SK-N-SH (cell line): ENCODE data around the gene COMMD8. TPM values are rescaled to one million over a fixed set of nuclear protein-coding genes. Genes with fewer than 3 reads are reported as not detected.

Experiments
- CTCF ChIA-PET: fragments of 300-600, 350-600 bp; formaldehyde crosslinking; extraction: SDS; loops from one replicate; lab custom pipeline; 2021; lab: Yijun Ruan, JAX
- POLR2A ChIA-PET: fragments of 350-600 bp; sonication (Branson Sonifier 250); formaldehyde crosslinking; extraction: SDS; loops from one replicate; lab custom pipeline; 2020; ENCODE audit warnings: antibody characterized with exemption, inconsistent platforms; lab: Yijun Ruan, JAX
- DNase-seq: peaks from one replicate; pipeline ENCODE4 v3.0.0; 2012
- H2AFZ ChIP-seq: fragments of 200-600 bp; sonication (generic); 2 replicates; pipeline ENCODE4 v1.8.1; 2016; ENCODE audit warnings: antibody characterized with exemption, mild to moderate bottlenecking, low read depth
- H3F3A ChIP-seq: fragments of 200-600 bp; sonication (generic); replicated peaks from 2 replicates; pipeline ENCODE3; 2016; ENCODE audit warnings: antibody characterized with exemption, mild to moderate bottlenecking; ENCODE audit not compliant: insufficient read depth
- H3K27ac ChIP-seq, 2 experiments: fragments of 200-500 bp in 1 of 2; fragments of 200-600 bp in 1 of 2; sonication (Bioruptor generic) in 1 of 2; sonication (generic), shearing (Covaris generic) in 1 of 2; 2 replicates each; pipeline versions ENCODE4 v1.5.1 to v1.6.1; 2014 to 2016; ENCODE audit warnings: low read depth in 2 of 2, inconsistent platforms in 1 of 2, low read length in 1 of 2, mild to moderate bottlenecking in 1 of 2, mixed read lengths in 1 of 2
- H3K27me3 ChIP-seq: fragments of 200-600 bp; sonication (generic), shearing (Covaris generic); 2 replicates; pipeline ENCODE4 v1.6.1; 2016; ENCODE audit warnings: mixed run types; ENCODE audit not compliant: insufficient read depth
- H3K36me3 ChIP-seq, 2 experiments: fragments of 200-500 bp in 1 of 2; fragments of 200-600 bp in 1 of 2; sonication (Bioruptor generic) in 1 of 2; sonication (generic) in 1 of 2; replicated peaks in 1 of 2; 2 replicates each; pipeline versions ENCODE3 to v1.5.1; 2014 to 2016; ENCODE audit warnings: low read length in 1 of 2, mild to moderate bottlenecking in 1 of 2; ENCODE audit not compliant: insufficient read depth in 2 of 2, control insufficient read depth in 1 of 2
- H3K4me1 ChIP-seq, 2 experiments: fragments of 200-500 bp in 1 of 2; fragments of 200-600 bp in 1 of 2; sonication (Bioruptor generic) in 1 of 2; sonication (generic), shearing (Covaris generic) in 1 of 2; 2 replicates each; pipeline versions ENCODE4 v1.5.1 to v1.6.1; 2014 to 2016; ENCODE audit warnings: low read depth in 1 of 2, low read length in 1 of 2, mixed run types in 1 of 2; ENCODE audit not compliant: insufficient read depth in 2 of 2, control insufficient read depth in 1 of 2
- H3K4me2 ChIP-seq: fragments of 200-600 bp; sonication (generic), shearing (Covaris generic); 2 replicates; pipeline ENCODE4 v1.6.1; 2017; ENCODE audit warnings: mixed run types
- H3K4me3 ChIP-seq, 2 experiments: fragments of 200-500 bp in 1 of 2; fragments of 200-600 bp in 1 of 2; sonication (Bioruptor generic) in 1 of 2; sonication (generic), shearing (Covaris generic) in 1 of 2; 2 replicates each; pipeline versions ENCODE4 v1.5.1 to v1.8.1; 2014 to 2016; ENCODE audit warnings: low read depth in 2 of 2, inconsistent platforms in 1 of 2, low read length in 1 of 2, mild to moderate bottlenecking in 1 of 2, mixed read lengths in 1 of 2, moderate library complexity in 1 of 2
- H3K79me2 ChIP-seq: fragments of 200-600 bp; sonication (generic); 2 replicates; pipeline ENCODE4 v1.8.1; 2017; ENCODE audit warnings: mild to moderate bottlenecking; ENCODE audit not compliant: insufficient read depth
- H3K9ac ChIP-seq: fragments of 200-600 bp; sonication (generic); 2 replicates; pipeline ENCODE4 v1.6.1; 2017; ENCODE audit warnings: mixed run types
- H3K9me2 ChIP-seq: fragments of 200-600 bp; sonication (generic); 2 replicates; pipeline ENCODE4 v1.6.1; 2017; ENCODE audit warnings: mixed run types
- H3K9me3 ChIP-seq: fragments of 200-600 bp; sonication (generic); 2 replicates; pipeline ENCODE4 v1.6.1; 2017; ENCODE audit warnings: mixed run types, mild to moderate bottlenecking, moderate library complexity
- H4K20me1 ChIP-seq: fragments of 200-600 bp; sonication (generic); 2 replicates; pipeline ENCODE4 v1.6.1; 2017; ENCODE audit warnings: mild to moderate bottlenecking, mixed run types; ENCODE audit not compliant: insufficient read depth
- ELF1 ChIP-seq: IDR thresholded peaks from 2 replicates; pipeline ENCODE4 v1.4.0; 2012
- EP300 ChIP-seq, 2 experiments: IDR thresholded peaks; 2 replicates each; pipeline versions ENCODE4 v1.4.0 to v1.6.1; 2012; ENCODE audit warnings: borderline replicate concordance in 1 of 2, low read depth in 1 of 2, low read length in 1 of 2
- FOXJ3 ChIP-seq: sonication (generic); formaldehyde crosslinking; IDR thresholded peaks from 2 replicates; pipeline ENCODE4 v1.5.1; 2020; ENCODE audit warnings: mild to moderate bottlenecking, missing genetic modification reagents
- MXI1 ChIP-seq: IDR thresholded peaks from 2 replicates; pipeline ENCODE4 v1.6.1; 2012; ENCODE audit warnings: mild to moderate bottlenecking, low read depth, low read length, improper control_type of control experiment
- NRF1 ChIP-seq: IDR thresholded peaks from 2 replicates; pipeline ENCODE4 v1.6.1; 2012; ENCODE audit warnings: low read depth, mild to moderate bottlenecking, low read length
- TAF1 ChIP-seq: IDR thresholded peaks from 2 replicates; pipeline ENCODE4 v1.6.1; 2012; ENCODE audit warnings: low read depth, mild to moderate bottlenecking, low read length, moderate library complexity, borderline replicate concordance
- TCF12 ChIP-seq: IDR thresholded peaks from 2 replicates; pipeline ENCODE4 v1.4.0; 2012
- WGBS: methylation state at CpG from one replicate; pipeline ENCODE4 v1.1.6; 2017; ENCODE audit warnings: low lambda C conversion rate; 5-methylcytosine and 5-hydroxymethylcytosine counted together
- polyA plus RNA-seq, 3 experiments: library from polyadenylated mRNA; depleted of rRNA; stranded (reverse); fragments of >200 nt; gene quantifications; 2 replicates each; pipeline ENCODE4 v1.2.3, GENCODE V29; 2012
- TF ChIP-seq, protein P1 (sequence below): IDR thresholded peaks from 2 replicates; pipeline ENCODE4 v1.4.0; 2012; ENCODE audit warnings: low read depth, borderline replicate concordance
- TF ChIP-seq, protein P2 (sequence below): fragments of 200-600 bp; sonication (generic); IDR thresholded peaks from 2 replicates; pipeline ENCODE4 v1.6.1; 2017; ENCODE audit warnings: antibody characterized with exemption, mild to moderate bottlenecking, moderate library complexity

Gene COMMD8
- polyA plus RNA-seq, 1 of the 3 experiments (the other 2 are of a cell fraction): 7.0 TPM

DNA sequence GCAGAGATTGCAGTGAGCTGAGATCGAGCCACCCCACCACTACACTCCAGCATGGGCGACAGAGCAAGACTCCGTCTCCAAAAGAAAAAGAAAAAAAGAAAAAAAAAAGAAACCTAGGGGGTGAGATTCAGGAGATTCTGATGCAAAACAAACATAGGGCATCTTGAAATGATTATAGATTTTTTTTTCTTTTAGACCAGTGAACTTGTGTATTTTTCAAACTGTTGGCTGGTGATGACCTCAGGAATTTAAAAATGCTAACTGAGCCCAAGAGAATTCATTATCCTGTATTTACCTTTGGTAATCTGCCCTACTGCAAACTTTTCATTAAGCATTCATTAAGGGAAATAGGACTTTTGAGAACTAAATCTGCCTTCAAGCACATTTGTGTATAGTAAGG is 42.2 kb upstream of the COMMD8 start:
- Histone ChIP-seq H3K79me2 (no peaks in the 10 kb centered on the region), H3K9me2 (no peaks in the 10 kb centered on the region), H3K9me3 (no peaks in the 10 kb centered on the region), H3K27me3 (no peaks in the 10 kb centered on the region), H3K36me3 (no peaks in the 10 kb centered on the region), H4K20me1 (no peaks in the 10 kb centered on the region)
- CTCF ChIA-PET: interaction anchor here (1.0 to 2.0 kb wide), 3 partner anchors 13 to 58 kb away, joined by 3 to 4 read pairs (median 3); no protein-coding TSS in a partner anchor
- TF ChIP-seq TCF12: peak; percentile 45
- TF ChIP-seq, protein P1, sequence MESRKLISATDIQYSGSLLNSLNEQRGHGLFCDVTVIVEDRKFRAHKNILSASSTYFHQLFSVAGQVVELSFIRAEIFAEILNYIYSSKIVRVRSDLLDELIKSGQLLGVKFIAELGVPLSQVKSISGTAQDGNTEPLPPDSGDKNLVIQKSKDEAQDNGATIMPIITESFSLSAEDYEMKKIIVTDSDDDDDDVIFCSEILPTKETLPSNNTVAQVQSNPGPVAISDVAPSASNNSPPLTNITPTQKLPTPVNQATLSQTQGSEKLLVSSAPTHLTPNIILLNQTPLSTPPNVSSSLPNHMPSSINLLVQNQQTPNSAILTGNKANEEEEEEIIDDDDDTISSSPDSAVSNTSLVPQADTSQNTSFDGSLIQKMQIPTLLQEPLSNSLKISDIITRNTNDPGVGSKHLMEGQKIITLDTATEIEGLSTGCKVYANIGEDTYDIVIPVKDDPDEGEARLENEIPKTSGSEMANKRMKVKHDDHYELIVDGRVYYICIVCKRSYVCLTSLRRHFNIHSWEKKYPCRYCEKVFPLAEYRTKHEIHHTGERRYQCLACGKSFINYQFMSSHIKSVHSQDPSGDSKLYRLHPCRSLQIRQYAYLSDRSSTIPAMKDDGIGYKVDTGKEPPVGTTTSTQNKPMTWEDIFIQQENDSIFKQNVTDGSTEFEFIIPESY: no peak
- TF ChIP-seq, all 33 proteins: peak for 1
- H3K9ac ChIP-seq: no peak overlapping the region
- H3K4me3 ChIP-seq: no peak overlapping the region
- peaks cover 4 to 7% of the 10 kb centered on the region in 2 experiments; a peak in 3 of 4 replicates for H3K4me1 ChIP-seq
- POLR2A ChIA-PET: no interaction called here
- no peak overlapping the region for H3K27ac ChIP-seq
- no peak overlapping the region for H2AFZ ChIP-seq
- no peak overlapping the region for H3K4me2 ChIP-seq
- no peaks in the 10 kb centered on the region for H3F3A ChIP-seq
- no peak for DNase-seq
- 82% methylated on average over 3 of the region's 3 CpGs for WGBS

DNA sequence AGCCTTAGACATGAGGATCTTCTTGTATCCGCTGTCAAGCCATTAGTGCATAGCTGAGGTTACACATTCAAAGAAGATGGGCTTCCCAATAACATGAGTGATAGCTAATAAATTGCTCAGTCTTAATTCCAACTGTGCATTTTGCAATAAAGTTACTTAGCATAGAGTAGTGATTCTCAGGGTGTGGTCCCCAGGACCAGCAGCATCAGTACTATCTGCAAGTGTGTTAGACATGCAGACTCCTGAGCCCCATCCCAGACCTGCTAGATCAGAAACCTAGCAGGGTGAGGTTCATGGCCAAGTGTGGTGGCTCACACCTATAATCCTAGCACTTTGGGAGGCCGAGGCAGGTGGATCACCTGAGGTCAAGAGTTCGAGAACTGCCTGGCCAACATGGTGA is 41.6 kb upstream of the COMMD8 start:
- no peaks in the 10 kb centered on the region for H3K36me3 ChIP-seq
- no peaks in the 10 kb centered on the region for H3K9me2 ChIP-seq
- H3K79me2 ChIP-seq: no peaks in the 10 kb centered on the region; the same call in 1 of the 2 replicates
- no peak overlapping the region for H3K27ac ChIP-seq
- no peak overlapping the region for H3K4me3 ChIP-seq
- POLR2A ChIA-PET: no interaction called here
- no peak overlapping the region for H3K4me2 ChIP-seq
- H3K9ac ChIP-seq: no peak overlapping the region
- DNase-seq: no peak
- WGBS: 54% methylated on average over 3 of the region's 3 CpGs
- TF ChIP-seq FOXJ3 (CRISPR knock-in tag) (no peak), NRF1 (no peak), MXI1 (no peak), TAF1 (no peak), EP300 (IDR thresholded peaks at IDR 0.05; ENCODE audit: borderline replicate concordance in 1 of 2, low read depth in 1 of 2, low read length in 1 of 2) (no peak), ELF1 (no peak)
- TF ChIP-seq, protein P1: no peak
- TF ChIP-seq, protein P2, sequence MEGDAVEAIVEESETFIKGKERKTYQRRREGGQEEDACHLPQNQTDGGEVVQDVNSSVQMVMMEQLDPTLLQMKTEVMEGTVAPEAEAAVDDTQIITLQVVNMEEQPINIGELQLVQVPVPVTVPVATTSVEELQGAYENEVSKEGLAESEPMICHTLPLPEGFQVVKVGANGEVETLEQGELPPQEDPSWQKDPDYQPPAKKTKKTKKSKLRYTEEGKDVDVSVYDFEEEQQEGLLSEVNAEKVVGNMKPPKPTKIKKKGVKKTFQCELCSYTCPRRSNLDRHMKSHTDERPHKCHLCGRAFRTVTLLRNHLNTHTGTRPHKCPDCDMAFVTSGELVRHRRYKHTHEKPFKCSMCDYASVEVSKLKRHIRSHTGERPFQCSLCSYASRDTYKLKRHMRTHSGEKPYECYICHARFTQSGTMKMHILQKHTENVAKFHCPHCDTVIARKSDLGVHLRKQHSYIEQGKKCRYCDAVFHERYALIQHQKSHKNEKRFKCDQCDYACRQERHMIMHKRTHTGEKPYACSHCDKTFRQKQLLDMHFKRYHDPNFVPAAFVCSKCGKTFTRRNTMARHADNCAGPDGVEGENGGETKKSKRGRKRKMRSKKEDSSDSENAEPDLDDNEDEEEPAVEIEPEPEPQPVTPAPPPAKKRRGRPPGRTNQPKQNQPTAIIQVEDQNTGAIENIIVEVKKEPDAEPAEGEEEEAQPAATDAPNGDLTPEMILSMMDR: no peak
- H3K4me1 ChIP-seq: peaks cover 2% of the 10 kb centered on the region in 2 experiments; a peak in 3 of 4 replicates
- no peak overlapping the region for H2AFZ ChIP-seq
- H3K9me3 ChIP-seq: no peaks in the 10 kb centered on the region
- no peaks in the 10 kb centered on the region for H3K27me3 ChIP-seq
- H4K20me1 ChIP-seq: no peaks in the 10 kb centered on the region
- CTCF ChIA-PET: interaction anchor here (2.0 kb wide), 1 partner anchor 13 kb away, joined by 4 read pairs; no protein-coding TSS in a partner anchor
- no peaks in the 10 kb centered on the region for H3F3A ChIP-seq
